GM21367 (cell line): ENCODE measurements around the gene TYMP.
"Not testable (repeated sequence)": the region's sequence is repeated elsewhere in the genome, so short reads cannot be mapped to it uniquely, and the experiment has no call there.

ENCODE experiments used
- ATAC-seq: cut with Tn5 transposase; IDR thresholded peaks from one replicate; pipeline ENCODE4 v1.9.1; 2021; ENCODE audit not compliant: unreplicated experiment

TYMP gene

DNA sequence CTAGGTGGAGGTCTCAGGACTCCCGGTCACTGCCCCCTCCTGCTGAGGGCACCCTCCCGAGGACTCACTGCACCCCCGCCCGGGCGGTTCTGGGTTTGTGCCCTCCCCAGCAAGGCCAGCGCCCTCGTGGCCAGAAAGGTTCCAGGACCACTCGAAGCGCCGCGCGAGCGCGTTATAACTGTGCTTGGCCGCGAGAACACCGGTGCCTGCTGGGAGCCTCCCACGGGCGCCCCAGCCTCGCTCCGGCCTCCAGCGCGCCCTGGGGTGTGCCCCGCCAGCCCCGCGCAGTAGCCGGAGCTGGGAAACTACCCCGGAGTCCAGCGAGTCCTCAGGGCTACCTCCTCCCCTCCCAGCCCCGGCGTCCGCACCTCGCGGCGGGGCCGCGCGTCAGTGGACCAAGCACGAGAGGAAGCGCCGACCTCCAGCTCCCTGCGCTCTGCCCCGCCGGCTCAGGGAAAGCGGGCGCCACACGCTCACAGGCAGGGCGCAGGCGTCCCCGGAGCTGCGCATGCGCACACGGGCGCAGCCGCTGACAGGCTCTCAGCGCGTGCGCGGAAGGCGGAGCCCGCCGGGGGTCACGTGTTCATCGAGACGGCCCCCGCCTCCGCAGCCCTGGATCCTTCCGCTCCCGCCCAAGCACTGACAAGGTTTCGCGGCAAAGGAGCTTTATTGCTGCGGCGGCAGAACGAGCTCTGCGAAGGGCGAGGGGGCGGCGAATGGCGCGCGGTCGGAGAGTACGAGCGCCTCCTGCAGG, 4.5 kb downstream of the TYMP start, which contains the start of gene SCO2:
Gene SCO2 (minus strand): TSS at position 495 of the 754 bp plus-strand sequence. CDS start 1,187 bp downstream, outside the sequence.
- ATAC-seq, result peak; percentile 19

DNA sequence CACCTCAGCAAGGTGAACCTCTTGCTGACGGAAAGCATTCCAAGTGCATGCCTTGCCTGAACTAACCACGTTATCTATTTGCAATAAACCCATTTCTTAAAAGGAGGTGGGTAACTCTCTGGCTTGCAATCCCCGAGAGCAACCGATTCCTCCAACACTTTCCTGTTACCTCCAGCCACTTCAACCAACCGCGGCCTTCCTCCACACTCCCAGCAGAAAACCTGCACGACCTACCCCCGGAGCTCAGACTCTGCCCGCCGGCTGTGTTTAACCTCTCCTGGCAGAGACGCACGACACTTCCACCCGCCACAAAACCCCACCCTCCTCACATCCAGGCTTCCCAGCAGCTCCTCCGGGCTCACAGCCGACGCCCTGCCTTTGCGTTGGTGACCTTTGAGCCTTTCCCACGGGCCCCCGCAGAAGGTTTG, 5.1 kb downstream of the TYMP start:
- ATAC-seq, result no peak

DNA sequence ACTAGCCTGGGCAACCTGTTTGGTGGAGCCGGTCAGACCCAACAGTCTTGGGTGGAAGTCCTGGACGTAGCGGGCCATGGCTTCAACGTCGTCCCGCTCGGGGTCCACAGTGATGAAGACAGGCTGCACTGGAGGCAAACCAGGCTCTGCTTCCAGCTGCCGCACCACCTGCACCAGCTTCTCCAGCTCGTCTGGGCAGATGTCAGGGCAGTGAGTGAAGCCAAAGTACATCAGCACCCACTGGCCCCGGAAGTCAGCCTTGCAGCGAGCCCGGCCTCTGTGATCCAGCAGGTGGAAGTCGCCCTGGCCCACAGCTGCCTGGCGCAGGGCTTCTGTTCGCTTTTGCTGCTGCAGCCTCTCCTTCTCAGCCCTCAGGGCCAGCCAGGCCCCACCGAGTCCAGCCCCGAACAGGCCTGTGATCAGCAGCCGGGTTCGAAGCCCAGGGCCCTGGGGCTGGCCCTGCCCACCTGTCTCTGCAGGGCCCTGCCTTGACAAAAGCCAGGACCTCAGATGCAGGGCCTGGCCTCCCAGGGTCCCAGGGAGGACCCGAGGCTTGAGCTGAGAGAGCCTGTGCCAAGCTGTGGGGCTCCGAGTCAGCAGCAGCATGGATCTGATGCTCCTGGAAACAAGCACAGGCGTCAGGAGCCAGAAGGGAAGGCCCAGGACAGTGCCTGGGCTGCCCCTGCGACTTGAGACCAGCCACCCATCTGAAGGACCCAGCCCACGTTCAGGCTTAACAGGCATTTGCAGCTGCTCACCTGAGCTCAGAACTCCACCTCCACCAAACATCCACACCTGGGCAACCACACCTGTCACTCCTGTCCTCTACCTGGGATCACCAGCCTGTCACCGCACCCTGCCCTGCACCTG, 5.8 kb downstream of the TYMP start:
- ATAC-seq, result no peak

DNA sequence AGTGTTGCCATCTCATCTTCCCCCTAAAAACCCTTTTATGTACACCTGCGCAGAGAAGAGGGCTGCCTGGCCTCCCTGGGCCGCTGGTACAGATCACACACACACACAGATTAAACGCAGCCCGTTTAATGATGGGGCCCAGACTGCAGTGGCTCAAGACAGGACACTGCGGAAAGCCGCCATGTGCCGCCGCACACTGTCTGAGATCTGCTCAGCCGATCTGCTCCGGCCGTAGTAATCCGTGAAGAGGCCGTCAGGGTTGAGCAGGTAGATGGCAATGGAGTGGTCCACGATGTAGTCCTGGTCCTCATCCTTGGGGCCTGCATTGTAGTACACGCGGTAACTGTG, 6.4 kb downstream of the TYMP start:
- ATAC-seq, result no peak

GRCh38 chr22:50522806-50523438, 6.9 kb downstream of the TYMP start:
- no peak for ATAC-seq

- no peak for ATAC-seq
Observed at GRCh38 chr22:50522208-50522805, 7.5 kb downstream of the TYMP start.

- ATAC-seq, result no peak
Observed at GRCh38 chr22:50521710-50522109, 8.1 kb downstream of the TYMP start.

DNA sequence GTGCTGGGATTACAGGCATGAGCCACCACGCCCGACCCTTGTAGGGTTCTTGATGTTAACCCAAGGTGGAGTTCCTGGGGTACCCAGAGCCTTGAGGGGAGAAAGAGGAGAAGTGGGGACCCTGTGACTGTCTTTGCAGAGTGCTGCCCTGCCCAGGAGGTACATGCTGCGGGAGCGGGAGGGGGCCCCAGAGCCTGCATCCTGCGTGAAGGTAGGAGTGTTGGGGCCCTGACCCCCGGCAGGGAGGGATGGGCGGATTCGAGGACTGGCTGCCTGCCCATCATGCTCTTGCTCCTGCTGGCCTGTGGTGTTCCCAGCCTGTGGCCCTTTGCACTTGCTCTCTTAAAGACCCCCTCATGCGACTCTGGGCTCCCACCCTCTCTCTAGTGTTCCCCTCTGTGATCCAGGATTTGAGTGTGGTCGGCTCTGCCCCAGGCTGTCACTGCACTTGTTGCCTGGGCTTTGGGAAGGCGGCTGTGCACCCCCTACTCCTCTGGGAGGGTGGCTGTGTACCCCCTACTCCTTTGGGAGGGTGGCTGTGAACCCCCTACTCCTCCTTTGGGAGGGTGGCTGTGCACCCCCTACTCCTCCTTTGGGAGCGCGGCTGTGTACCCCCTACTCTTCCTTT, 8.9 kb downstream of the TYMP start:
- no peak for ATAC-seq

DNA sequence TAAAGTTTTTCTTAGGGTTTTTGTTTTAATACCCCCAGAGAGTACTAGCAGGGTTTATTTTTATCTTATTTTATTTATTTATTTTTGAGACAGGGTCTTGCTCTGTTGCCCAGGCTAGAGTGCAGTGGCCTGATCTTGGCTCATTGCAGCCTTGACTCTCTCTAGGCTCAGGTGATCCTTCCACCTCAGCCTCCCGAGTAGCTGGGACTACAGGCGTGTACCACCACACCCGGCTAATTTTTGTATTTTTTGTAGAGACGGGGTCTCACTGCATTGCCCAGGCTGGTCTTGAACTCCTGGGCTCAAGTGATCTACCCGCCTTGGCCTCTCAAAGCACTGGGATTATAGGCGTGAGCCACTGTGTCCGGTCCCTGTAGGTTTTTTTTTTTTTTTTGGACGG, 9.6 kb downstream of the TYMP start:
- ATAC-seq, result not testable (repeated sequence)

GRCh38 chr22:50519151-50519550, 10.7 kb downstream of the TYMP start:
- no peak for ATAC-seq

GRCh38 chr22:50518606-50519005, 11.2 kb downstream of the TYMP start:
- ATAC-seq, result no peak

- no peak for ATAC-seq
Observed at GRCh38 chr22:50517495-50518260, 12.1 kb downstream of the TYMP start.

- no peak for ATAC-seq
Observed at GRCh38 chr22:50516891-50517290, 12.9 kb downstream of the TYMP start.

GRCh38 chr22:50516068-50516467, 13.7 kb downstream of the TYMP start:
- ATAC-seq, result no peak

- ATAC-seq, result no peak
Observed at GRCh38 chr22:50513175-50513574, 16.6 kb downstream of the TYMP start.

GRCh38 chr22:50508897-50509296, 20.9 kb downstream of the TYMP start:
- ATAC-seq, result no peak

- ATAC-seq, result peak; percentile 49
Observed at GRCh38 chr22:50507991-50508884, 21.6 kb downstream of the TYMP start, which contains the start of gene NCAPH2. Gene NCAPH2 (plus strand): TSS chr22:50508224. CDS start chr22:50508338, 114 bp downstream.

GRCh38 chr22:50507421-50507990, 22.3 kb downstream of the TYMP start, which contains the start of gene LMF2:
Gene LMF2 (minus strand): TSS chr22:50507702. CDS start chr22:50507675, 27 bp downstream.
- peak; percentile 34 for ATAC-seq
